Superior temporal gyrus (tissue), 1 donor: ENCODE measurements around the gene ALG9.
"Not testable (repeated sequence)": the region's sequence is repeated elsewhere in the genome, so short reads cannot be mapped to it uniquely, and the experiment has no call there.

ENCODE experiments used
- DNase-seq: peaks from one replicate; pipeline ENCODE4 v3.0.0-alpha.2; 2016; ENCODE audit errors: extremely low spot score

The ALG9 gene

DNA sequence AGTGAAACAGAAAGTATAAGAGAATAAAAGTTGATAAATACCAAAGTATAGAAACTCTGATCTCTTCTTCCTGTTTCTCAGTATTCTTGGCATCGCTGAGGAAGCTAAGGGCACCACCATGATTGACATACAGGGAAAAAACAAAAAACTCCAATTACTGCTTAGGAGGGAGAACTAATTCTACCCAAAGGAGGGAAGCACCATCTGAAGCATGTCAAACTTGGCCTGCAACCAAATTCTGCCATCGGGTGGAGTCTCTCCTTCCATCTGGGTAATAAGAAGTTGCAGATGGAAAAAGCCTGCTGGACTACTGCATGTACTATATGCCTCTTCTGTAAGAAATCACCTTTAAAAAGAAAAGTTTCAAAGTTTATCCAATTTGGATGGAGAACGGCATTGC lies 74.7 kb downstream of the ALG9 start:
- DNase-seq: no peak

DNA sequence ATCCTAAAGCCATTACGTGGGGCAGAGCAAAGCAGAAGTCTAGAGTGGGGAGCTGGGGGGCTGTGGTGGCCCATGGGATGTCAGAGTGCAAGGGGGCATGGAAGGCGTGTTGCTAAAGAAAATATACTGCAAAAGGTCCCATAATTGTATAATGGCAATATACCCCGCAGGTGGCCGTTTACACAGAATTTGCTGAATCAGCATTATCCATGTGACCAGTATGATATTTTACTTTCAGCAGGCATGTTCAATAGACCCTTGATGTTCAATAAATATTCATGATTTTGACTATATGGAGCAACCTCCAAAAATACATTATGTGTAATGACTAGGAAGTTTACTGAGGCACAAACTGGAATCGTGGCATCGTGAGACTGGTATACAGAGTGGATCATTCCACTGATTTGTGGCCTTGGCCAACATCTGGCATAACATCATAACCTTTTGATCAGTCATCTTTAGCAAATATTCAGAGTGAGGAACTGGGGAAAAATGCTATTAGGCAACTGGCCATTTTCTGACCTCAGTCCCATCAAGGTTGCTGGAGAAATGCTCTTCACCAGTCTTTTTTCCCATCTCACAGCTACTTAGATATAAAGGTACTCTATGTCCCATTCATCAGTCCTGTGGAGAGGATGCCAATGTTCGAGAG lies 75.9 kb downstream of the ALG9 start:
- DNase-seq: no peak

DNA sequence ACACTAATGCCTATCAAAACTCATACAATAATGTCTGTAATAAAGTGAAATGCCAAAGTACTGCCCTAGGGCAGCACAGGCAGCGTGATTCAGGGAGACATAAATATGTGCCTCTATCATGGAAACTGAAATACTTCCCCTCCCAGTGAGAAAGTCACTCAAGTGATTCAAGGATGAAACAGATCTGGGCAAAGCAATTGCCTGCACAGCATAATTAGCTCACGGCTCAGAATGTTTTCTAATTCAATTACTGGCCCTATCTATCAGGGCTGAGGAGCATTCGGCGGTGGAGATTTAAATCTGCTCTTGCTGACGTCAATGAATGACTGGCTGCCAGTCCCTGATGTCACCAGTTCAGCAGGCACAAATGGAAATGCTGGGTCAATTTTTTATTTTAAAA lies 77.5 kb downstream of the ALG9 start:
- DNase-seq: no peak

GRCh38 chr11:111792955-111793500 lies 78.4 kb downstream of the ALG9 start:
- no peak for DNase-seq

GRCh38 chr11:111792314-111792713 lies 79.1 kb downstream of the ALG9 start:
- no peak for DNase-seq

- no peak for DNase-seq
These were observed 82.9 kb downstream of the ALG9 start for GRCh38 chr11:111788464-111788863.

- DNase-seq: no peak
These were observed 83.3 kb downstream of the ALG9 start for GRCh38 chr11:111788051-111788450.

DNA sequence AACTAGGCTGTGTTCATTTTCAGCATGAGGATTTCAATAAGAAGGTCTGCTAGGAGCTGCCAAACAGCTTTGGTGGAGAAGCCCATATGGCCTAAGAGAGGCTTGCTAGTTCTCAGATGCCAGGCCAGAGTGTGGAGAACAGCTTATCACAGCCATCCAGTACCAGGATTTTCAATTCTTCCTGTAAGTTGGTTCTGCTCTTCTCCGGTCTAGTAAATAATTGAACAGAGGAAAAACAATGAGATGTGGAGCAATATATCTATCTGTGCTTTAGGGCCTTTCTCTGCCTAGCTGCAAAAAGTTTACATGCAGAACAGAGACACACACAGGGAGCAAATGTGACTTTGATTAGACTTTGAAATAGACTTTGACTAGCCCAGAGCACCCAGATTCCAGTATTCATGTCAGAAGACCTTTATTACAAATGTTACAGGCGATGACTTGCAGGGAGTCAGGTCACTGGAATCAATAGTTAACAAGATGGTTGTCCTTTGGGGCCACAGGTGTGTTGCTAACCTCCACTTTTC lies 85.4 kb downstream of the ALG9 start:
- DNase-seq: no peak

- DNase-seq: no peak
These were observed 86.3 kb downstream of the ALG9 start for GRCh38 chr11:111785076-111785475.

GRCh38 chr11:111784311-111784710 lies 87.1 kb downstream of the ALG9 start:
- DNase-seq: not testable (repeated sequence)

- no peak for DNase-seq
These were observed 89.2 kb downstream of the ALG9 start for GRCh38 chr11:111782109-111782741.

GRCh38 chr11:111779118-111779517 lies 92.3 kb downstream of the ALG9 start:
- DNase-seq: no peak

DNA sequence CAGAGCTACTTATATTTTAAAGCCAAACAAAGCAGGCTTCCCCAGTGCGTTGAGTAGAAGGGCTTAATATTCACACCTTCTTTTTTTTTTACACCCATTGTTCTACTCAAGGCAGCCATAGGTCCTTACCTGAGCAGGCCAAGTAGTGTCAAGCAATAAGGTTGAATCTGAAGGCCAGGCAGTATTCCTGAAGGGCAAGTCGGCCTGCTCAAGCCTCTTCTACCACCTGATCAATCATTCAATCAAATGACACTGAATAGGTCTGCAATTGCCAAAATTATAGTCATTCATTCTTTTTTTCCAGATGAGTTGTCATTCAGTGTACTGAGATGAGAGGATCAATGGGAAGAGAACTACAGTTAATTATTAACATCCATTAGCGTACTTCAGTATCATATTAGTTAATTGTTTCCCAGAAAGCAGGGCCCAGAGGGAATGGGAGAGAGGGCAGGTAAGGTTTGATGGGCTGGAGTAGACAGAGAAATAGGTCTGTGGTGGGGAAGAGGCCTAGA lies 93.3 kb downstream of the ALG9 start:
- no peak for DNase-seq

DNA sequence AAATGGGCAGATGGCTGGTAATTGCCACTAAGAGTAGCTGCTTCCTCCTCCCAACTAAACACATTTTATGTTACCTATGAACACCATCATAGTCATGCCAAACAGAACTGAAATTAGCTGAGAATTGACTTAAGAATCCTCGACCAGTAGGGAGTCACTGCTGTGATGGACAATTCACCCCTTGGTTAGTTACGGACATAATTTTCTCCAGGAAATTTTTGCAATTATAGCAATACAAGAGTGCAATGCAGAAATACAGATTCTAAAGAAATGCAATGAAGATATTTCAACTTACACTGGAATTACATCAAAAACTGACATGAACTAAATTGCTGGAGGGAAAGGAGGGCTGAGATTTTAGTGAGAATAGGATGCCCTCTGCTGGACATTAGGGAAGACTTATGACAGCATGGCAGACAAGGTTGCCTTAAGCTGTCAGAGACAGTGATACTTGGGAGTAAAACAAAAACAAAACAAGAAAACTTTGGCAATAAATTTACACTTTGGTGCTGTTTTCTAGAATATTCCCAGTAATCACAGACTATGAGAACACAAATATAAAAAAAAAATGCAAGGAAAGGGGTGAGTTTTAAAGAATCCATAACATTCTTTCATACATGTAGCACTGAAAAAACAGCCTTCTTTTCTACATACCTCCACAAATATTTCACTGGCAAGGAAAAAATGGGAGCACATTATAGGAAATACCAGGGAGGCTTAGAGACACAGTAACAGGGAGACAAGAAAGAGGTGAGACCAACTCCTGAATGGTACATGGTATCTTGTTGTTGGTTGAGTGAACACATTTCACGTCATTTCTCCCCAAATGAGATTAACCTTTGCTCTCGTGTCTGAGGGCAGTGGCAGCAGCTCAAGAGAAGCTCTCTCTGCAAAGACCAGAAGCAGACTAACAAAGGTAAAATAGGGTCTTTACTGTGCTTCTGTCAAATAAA lies 94.0 kb downstream of the ALG9 start:
- peak; percentile 95 for DNase-seq

DNA sequence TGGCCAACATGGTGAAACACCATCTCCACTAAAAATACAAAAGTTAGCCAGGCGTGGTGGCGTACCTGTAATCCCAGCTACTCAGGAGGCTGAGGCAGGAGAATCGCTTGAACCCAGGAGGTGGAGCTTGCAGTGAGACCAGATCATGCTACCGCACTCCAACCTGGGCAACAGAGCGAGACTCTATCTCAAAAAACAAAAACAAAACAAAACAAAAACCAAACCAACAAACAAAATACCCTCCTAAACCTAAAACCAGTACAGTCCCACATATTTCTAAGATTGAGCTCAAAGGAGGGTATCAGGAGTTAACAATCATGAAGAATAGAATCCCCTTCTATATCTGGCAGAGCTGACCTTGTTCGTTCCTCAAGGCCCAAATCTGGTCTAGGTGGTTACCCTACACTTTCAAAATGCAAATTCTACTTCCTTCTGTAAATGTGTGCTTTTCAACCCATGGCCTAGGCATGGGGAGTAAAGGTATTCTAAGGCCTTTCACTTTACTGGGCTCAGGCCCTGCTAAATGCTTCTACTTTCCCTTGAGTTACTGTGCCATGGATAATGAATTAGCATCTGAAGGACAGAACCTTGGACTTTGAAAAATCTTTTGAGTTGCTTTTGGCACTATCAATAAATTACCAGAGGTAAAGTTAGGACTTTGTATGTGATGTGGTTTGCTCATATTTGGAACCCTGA lies 94.8 kb downstream of the ALG9 start:
- no peak for DNase-seq

DNA sequence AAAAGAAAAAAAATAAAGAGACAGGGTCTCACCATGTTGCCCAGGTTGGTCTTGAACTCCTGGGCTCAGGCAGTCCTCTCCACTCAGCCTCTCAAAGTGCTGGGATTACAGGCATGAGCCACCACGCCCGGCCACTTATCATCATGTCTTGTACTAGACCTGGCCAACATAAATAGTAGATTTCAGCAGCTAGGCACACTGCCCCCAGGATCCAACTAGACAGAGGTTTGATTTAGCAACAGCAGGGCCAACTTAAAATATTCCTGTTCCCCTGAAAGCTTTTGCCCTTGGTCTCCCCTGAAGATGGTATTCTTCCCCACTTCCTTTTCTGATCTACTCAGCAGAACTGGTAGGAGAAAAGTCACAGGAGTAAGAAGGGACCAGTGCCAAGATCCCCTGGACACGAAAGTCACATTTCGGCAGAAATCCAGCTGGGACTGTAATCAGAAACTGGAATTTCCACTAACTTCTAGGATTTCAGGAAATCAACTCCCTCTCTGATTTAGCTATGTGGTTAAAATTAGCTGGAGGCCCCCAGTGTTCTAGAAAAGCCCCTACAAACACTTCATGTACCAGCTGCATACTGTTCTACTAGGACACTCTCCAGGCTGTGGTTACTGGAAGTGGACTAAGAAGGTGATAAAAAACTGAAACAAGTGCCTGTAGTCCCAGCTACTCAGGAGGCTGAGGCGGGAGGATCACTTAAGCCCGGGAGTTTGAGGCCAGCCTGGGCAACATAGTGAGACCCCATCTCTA lies 96.2 kb downstream of the ALG9 start:
- DNase-seq: no peak

- DNase-seq: no peak
These were observed 98.8 kb downstream of the ALG9 start for GRCh38 chr11:111772535-111772934.

DNA sequence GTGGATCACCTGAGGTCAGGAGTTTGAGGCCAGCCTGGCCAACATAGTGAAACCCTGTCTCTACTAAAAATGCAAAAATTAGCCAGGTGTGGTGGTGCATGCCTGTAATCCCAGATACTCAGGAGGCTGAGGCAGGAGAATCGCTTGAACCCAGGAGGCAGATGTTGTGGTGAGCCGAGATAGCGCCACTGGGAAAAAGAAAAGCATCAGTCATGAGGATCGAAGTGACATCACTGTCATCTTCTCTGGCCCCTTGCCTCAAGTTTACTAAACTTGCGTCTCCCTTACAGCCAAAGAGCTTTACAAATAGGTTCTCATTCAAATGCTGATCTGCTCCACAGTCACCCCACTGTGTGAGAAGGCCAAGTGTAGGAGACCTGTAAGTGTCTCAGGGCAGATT lies 100.2 kb downstream of the ALG9 start:
- not testable (repeated sequence) for DNase-seq

DNA sequence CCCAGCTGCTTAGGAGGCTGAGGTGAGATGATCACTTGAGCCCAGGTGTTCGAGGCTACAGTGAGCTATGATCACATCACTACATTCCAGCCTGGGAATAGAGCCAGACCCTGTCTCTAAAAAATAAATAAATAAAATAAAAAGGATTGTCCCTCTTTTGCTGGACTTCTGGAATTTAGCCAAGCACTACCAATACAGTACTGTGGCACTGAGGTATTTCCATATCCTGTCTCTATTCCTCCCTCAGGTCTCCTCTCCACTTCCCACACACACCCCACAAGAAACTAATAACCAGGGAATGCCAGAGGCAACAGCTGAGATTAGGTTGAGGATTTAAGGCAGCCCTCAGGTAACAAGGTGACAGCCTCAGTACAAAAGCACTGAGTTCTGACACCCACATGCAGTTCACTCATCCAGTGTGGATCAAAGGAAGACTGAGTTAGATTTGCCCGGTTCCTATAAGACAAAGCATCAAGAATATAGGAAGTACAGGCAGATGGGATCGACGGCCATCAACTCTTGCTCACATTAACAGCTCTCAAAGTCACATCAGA lies 100.7 kb downstream of the ALG9 start:
- DNase-seq: no peak

- DNase-seq: no peak
These were observed 104.6 kb downstream of the ALG9 start for GRCh38 chr11:111766834-111767142.
